Chondrocyte (in vitro differentiated cells): ENCODE data around the gene ZNF385C. TPM values are rescaled to one million over a fixed set of nuclear protein-coding genes. Genes with fewer than 3 reads are reported as not detected.
"Not testable (repeated sequence)": the region's sequence is repeated elsewhere in the genome, so short reads cannot be mapped to it uniquely, and the experiment has no call there.

Experiments used
- DNase-seq: peaks from one replicate; pipeline ENCODE4 v3.0.0; 2021; ENCODE audit warnings: mixed read lengths, low spot score
- H3K27ac Mint-ChIP-seq: one replicate; pipeline ENCODE4 v1.8.0; 2021; ENCODE audit warnings: mild to moderate bottlenecking, moderate library complexity, mixed read lengths; ENCODE audit not compliant: unreplicated experiment
- H3K27me3 Mint-ChIP-seq: 2 replicates; pipeline ENCODE4 v1.8.0; 2021; ENCODE audit warnings: low read depth, mixed read lengths
- H3K36me3 Mint-ChIP-seq: 2 replicates; pipeline ENCODE4 v1.8.0; 2021; ENCODE audit warnings: low read depth, mixed read lengths
- H3K4me1 Mint-ChIP-seq: 2 replicates; pipeline ENCODE4 v1.8.0; 2021; ENCODE audit warnings: low read depth, mild to moderate bottlenecking, mixed read lengths
- H3K4me3 Mint-ChIP-seq: one replicate; pipeline ENCODE4 v1.8.0; 2021; ENCODE audit warnings: mild to moderate bottlenecking, moderate library complexity, mixed read lengths; ENCODE audit not compliant: unreplicated experiment
- H3K9me3 Mint-ChIP-seq: 2 replicates; pipeline ENCODE4 v1.8.0; 2021; ENCODE audit warnings: low read depth, mixed read lengths
- total RNA-seq: library from RNA; stranded (reverse); gene quantifications from 3 replicates; pipeline ENCODE4 v1.2.1, GENCODE V29; 2021
- TF ChIP-seq, protein P1 (sequence below): fragments of 200-600 bp; sonication (generic); IDR thresholded peaks from 2 replicates; pipeline ENCODE4 v1.5.0; 2021; ENCODE audit warnings: antibody characterized with exemption, mild to moderate bottlenecking, moderate library complexity

The ZNF385C gene
- total RNA-seq, 1 donor from 2014 or later: 0.07 TPM

DNA sequence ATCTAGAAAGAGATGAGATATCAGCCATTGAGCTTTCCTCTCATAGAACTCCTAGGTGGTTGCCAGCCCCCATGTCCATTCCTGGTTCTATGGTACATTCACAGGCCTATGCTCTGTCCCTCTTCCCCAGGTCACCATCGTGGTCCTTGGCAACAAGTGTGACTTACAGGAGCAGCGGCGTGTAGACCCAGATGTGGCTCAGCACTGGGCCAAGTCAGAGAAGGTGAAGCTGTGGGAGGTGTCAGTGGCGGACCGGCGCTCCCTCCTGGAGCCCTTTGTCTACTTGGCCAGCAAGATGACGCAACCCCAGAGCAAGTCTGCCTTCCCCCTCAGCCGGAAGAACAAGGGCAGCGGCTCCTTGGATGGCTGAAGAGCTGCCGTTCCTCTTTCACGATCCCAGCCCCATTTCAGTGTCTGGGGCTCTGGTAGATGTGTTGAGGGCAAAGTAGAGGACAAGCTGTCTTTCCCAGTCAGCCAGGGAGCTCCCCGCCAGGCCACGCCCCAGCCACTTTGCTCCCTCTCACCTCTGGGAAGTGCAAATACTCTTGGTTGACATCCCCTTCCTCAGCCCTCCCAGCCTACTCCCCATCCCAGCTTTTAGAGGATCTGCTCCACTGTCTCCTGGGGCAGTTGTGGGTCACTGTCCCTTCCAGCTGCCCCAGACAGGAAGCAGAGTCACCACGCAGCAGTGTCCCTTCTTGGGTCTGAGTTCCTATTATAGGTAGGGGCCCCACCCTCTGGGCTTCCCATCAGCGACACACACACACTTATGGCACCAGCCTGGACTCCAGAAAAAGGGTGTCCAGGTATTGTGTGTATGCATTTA is 74.5 kb downstream of the ZNF385C start:
- H3K27me3 Mint-ChIP-seq: no peaks in the 10 kb centered on the region
- TF ChIP-seq, protein P1, sequence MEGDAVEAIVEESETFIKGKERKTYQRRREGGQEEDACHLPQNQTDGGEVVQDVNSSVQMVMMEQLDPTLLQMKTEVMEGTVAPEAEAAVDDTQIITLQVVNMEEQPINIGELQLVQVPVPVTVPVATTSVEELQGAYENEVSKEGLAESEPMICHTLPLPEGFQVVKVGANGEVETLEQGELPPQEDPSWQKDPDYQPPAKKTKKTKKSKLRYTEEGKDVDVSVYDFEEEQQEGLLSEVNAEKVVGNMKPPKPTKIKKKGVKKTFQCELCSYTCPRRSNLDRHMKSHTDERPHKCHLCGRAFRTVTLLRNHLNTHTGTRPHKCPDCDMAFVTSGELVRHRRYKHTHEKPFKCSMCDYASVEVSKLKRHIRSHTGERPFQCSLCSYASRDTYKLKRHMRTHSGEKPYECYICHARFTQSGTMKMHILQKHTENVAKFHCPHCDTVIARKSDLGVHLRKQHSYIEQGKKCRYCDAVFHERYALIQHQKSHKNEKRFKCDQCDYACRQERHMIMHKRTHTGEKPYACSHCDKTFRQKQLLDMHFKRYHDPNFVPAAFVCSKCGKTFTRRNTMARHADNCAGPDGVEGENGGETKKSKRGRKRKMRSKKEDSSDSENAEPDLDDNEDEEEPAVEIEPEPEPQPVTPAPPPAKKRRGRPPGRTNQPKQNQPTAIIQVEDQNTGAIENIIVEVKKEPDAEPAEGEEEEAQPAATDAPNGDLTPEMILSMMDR: no peak
- H3K4me1 Mint-ChIP-seq: peaks cover 40% of the 10 kb centered on the region
- no peak overlapping the region for H3K4me3 Mint-ChIP-seq
- DNase-seq: no peak
- H3K27ac Mint-ChIP-seq: peak overlapping the region; percentile 62
- no peaks in the 10 kb centered on the region for H3K9me3 Mint-ChIP-seq
- peaks cover 3% of the 10 kb centered on the region for H3K36me3 Mint-ChIP-seq

DNA sequence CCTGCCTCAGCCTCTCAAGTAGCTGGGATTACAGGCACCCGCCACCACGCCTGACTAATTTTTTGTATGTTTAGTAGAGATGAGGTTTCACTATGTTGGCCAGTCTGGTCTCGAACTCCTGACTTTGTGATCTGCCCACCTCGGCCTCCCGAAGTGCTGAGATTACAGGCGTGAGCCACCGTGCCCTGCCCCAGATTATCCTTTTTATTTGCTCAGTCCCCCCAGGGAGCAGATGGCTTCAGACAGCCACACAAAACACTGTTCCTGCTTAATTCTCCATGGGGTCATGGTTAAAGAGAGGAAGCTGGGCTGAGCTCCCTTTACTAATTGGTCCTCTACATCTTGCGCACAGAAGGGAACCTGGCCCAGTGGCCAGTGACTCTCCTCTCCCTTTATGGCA is 77.4 kb downstream of the ZNF385C start:
- peak overlapping the region; percentile 86 for H3K27ac Mint-ChIP-seq
- H3K4me1 Mint-ChIP-seq: peaks cover 60% of the 10 kb centered on the region
- DNase-seq, H3K9me3 Mint-ChIP-seq, H3K27me3 Mint-ChIP-seq, H3K36me3 Mint-ChIP-seq: not testable (repeated sequence)
- peak overlapping the region; percentile 88 for H3K4me3 Mint-ChIP-seq

DNA sequence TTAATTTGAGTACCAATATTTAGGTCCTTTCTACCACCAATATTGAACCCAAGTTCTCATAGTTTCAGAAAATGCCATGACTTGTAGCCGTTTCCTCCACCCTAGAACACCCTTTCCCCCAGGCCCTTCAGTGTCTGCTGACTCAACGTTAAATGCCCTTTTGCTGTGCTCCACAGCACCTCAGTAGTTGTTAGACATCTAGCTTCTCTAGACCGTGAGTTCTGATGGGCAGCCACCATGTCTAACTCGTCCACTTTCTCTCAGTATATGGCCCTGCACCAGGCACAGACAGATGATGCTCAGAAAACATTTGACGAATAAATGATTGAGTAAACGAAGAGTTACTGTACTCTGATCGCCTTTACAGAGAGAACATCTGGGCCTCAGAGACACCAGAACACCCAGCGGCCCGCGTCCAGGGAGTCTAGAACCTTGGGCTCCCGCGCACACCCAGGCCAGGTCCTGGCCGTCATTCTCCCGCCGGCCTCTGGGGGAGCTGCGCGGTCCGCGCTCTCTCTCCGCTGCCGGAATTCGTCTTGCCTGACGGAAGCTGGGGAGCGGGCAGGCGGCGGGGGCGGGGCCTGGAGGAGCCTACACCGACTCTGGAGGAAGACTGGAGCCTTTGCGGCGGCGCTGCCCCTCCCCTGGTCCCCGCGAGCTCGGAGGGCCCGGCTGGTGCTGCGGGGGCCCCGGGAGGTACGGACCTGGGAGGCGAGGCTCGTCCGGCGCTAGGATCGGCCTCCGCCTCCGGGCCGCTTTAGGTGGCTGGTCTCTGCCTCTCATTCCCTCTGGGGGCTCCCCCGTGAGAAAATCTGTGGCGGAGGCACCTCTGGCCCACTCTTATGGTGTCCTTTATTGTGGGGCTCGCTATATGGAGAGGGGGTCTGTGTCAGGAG is 78.5 kb downstream of the ZNF385C start, which contains the start of gene NKIRAS2:
TSS of gene NKIRAS2 (plus strand) at position 582 of the 896 bp plus-strand sequence. CDS start 1,488 bp downstream, outside the sequence.
- TF ChIP-seq, protein P1: peak; percentile 88
- peak; percentile 98 for DNase-seq
- no peaks in the 10 kb centered on the region for H3K9me3 Mint-ChIP-seq
- H3K4me1 Mint-ChIP-seq: peaks cover 64% of the 10 kb centered on the region
- peak within 1 kb of the TSS; percentile 88 for H3K4me3 Mint-ChIP-seq
- H3K27me3 Mint-ChIP-seq: no peaks in the 10 kb centered on the region
- H3K27ac Mint-ChIP-seq: peak within 1 kb of the TSS; percentile 86
- peaks cover 5% of the 10 kb centered on the region for H3K36me3 Mint-ChIP-seq

DNA sequence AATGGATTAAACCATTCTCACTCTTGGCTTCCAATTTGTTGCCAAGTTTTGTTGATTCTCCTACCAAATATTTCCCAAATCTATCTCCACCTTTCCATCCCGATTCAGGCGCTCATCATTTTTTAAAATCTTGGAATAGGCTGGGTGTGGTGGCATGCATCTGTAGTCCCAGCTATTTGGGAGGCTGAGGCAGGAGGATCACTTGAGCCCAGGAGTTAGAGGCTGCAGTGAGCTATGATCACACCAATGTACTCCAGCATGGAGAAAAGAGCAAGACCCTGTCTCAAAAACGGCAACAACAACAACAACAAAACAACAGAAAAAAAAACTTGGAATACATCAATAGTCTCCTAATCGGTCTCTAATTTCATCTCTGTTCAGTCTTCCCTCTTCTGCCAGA is 79.3 kb downstream of the ZNF385C start:
- Mint-ChIP-seq H3K9me3 (no peaks in the 10 kb centered on the region), H3K4me1 (peaks cover 56% of the 10 kb centered on the region), H3K27me3 (no peaks in the 10 kb centered on the region), H3K36me3 (peaks cover 5% of the 10 kb centered on the region), H3K27ac (no peak overlapping the region), H3K4me3 (no peak overlapping the region)
- TF ChIP-seq, protein P1: no peak
- no peak for DNase-seq

DNA sequence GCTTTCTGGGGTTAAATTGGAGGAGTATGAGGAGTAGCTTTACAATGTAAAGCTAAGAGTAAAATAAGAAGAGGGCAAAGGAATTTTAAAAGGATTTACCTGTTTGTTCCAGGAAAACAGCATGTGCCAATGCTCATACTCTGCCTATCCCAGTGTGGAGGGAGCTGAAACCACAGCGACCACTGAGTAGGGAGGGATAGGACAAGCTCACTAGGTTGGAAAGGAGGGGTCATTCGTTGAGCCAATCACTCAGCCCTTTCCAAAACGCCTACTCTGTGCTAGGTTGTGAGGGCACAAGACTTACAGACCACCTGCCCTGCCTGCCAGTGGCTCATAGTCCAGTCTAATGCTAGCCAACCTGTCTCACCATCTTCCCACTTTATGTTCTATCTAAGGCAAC is 79.9 kb downstream of the ZNF385C start:
- TF ChIP-seq, protein P1: no peak
- peak overlapping the region; percentile 98 for H3K27ac Mint-ChIP-seq
- peaks cover 54% of the 10 kb centered on the region for H3K4me1 Mint-ChIP-seq
- DNase-seq: no peak
- peaks cover 5% of the 10 kb centered on the region for H3K36me3 Mint-ChIP-seq
- peak overlapping the region; percentile 98 for H3K4me3 Mint-ChIP-seq
- H3K27me3 Mint-ChIP-seq: no peaks in the 10 kb centered on the region
- no peaks in the 10 kb centered on the region for H3K9me3 Mint-ChIP-seq
